Liver (tissue), 9 donors: ENCODE results near the gene ATP13A2. TPM values are rescaled to one million over a fixed set of nuclear protein-coding genes. Genes with fewer than 3 reads are reported as not detected.

Experiments used
- DNase-seq: peaks from one replicate; pipeline ENCODE4 v3.0.0-alpha.2; 2017; ENCODE audit warnings: low spot score
- H3K27ac ChIP-seq, 2 donors: one replicate each; pipeline ENCODE4 v1.7.0; 2013; ENCODE audit warnings: inconsistent platforms in 2 of 2, low read length in 2 of 2, control low read depth in 1 of 2, low read depth in 1 of 2, mild to moderate bottlenecking in 1 of 2
- H3K27me3 ChIP-seq, 4 donors: one replicate each; pipeline versions ENCODE4 v1.6.1 to v1.7.0; 2013; ENCODE audit warnings: low read length in 3 of 4, inconsistent platforms in 1 of 4, mild to moderate bottlenecking in 1 of 4, moderate library complexity in 1 of 4; ENCODE audit not compliant: control insufficient read depth in 4 of 4, insufficient read depth in 4 of 4
- H3K36me3 ChIP-seq, 4 donors: one replicate each; pipeline versions ENCODE4 v1.6.1 to v1.7.0; 2013; ENCODE audit warnings: low read length in 3 of 4, mild to moderate bottlenecking in 3 of 4, low read depth in 1 of 4, moderate library complexity in 1 of 4; ENCODE audit not compliant: control insufficient read depth in 4 of 4, insufficient read depth in 3 of 4
- H3K4me1 ChIP-seq, 4 donors: one replicate each; pipeline versions ENCODE4 v1.6.1 to v1.7.0; 2013; ENCODE audit warnings: low read length in 3 of 4, mild to moderate bottlenecking in 3 of 4, moderate library complexity in 1 of 4; ENCODE audit not compliant: control insufficient read depth in 4 of 4, insufficient read depth in 4 of 4
- H3K4me3 ChIP-seq, 3 donors: one replicate each; pipeline versions ENCODE4 v1.6.1 to v1.7.0; 2013; ENCODE audit warnings: low read length in 3 of 3, control low read depth in 1 of 3, low read depth in 1 of 3, mild to moderate bottlenecking in 1 of 3
- H3K9ac ChIP-seq, 2 donors: one replicate each; pipeline ENCODE4 v1.7.0; 2013; ENCODE audit warnings: low read length in 2 of 2, mild to moderate bottlenecking in 2 of 2, moderate library complexity in 2 of 2, control low read depth in 1 of 2, low read depth in 1 of 2
- H3K9me3 ChIP-seq, 4 donors: one replicate each; pipeline versions ENCODE4 v1.6.1 to v1.7.0; 2013; ENCODE audit warnings: low read length in 3 of 4; ENCODE audit not compliant: control insufficient read depth in 4 of 4
- EGR1 ChIP-seq, 2 donors: IDR thresholded peaks; 2 replicates each; pipeline ENCODE4 v1.6.1; 2016 to 2018; ENCODE audit warnings: antibody characterized with exemption in 2 of 2, low read depth in 2 of 2
- FOXA1 ChIP-seq: IDR thresholded peaks from 2 replicates; pipeline ENCODE4 v1.6.1; 2016; ENCODE audit warnings: antibody characterized with exemption
- FOXA2 ChIP-seq: IDR thresholded peaks from 2 replicates; pipeline ENCODE4 v1.6.1; 2016; ENCODE audit warnings: antibody characterized with exemption
- HNF4A ChIP-seq, 2 donors: conservative IDR thresholded peaks; 2 replicates each; pipeline ENCODE4 v1.6.1; 2016; ENCODE audit warnings: antibody characterized with exemption in 2 of 2, mild to moderate bottlenecking in 2 of 2
- JUND ChIP-seq, 2 donors: IDR thresholded peaks; 2 replicates each; pipeline ENCODE4 v1.6.1; 2016; ENCODE audit warnings: antibody characterized with exemption in 2 of 2
- NR2F2 ChIP-seq: IDR thresholded peaks from 2 replicates; pipeline ENCODE4 v1.6.1; 2016; ENCODE audit warnings: antibody characterized with exemption
- RAD21 ChIP-seq, 2 donors: IDR thresholded peaks; 2 replicates each; pipeline ENCODE4 v1.6.1; 2016; ENCODE audit warnings: antibody characterized with exemption in 2 of 2, mild to moderate bottlenecking in 2 of 2
- RXRA ChIP-seq, 2 donors: IDR thresholded peaks; 2 replicates each; pipeline ENCODE4 v1.6.1; 2017 to 2018; ENCODE audit warnings: antibody characterized with exemption in 2 of 2, mild to moderate bottlenecking in 1 of 2
- SP1 ChIP-seq: IDR thresholded peaks from 2 replicates; pipeline ENCODE4 v1.6.1; 2018; ENCODE audit warnings: antibody characterized with exemption, mild to moderate bottlenecking
- TAF1 ChIP-seq: conservative IDR thresholded peaks from 2 replicates; pipeline ENCODE4 v1.6.1; 2016; ENCODE audit warnings: antibody characterized with exemption, mild to moderate bottlenecking
- YY1 ChIP-seq: IDR thresholded peaks from 2 replicates; pipeline ENCODE4 v1.6.1; 2016; ENCODE audit warnings: antibody characterized with exemption, mild to moderate bottlenecking
- ZBTB33 ChIP-seq: IDR thresholded peaks from 2 replicates; pipeline ENCODE4 v1.6.1; 2016; ENCODE audit warnings: antibody characterized with exemption
- WGBS: extraction: QIAGEN DNeasy Blood & Tissue Kit; methylation state at CpG from one replicate; pipeline ENCODE4 v1.1.7; 2013; 5-methylcytosine and 5-hydroxymethylcytosine counted together
- polyA plus RNA-seq, 2 donors: library from polyadenylated mRNA; stranded (reverse) in 1 of 2; unstranded in 1 of 2; fragments of 200-250 nt in 1 of 2; fragments of >200 nt in 1 of 2; fragmentation: Nextera tagmentation in 1 of 2; extraction: Ambion mirVana in 1 of 2; gene quantifications; one replicate each; pipeline versions ENCODE4 v1.2.1 to v1.2.3, GENCODE V29; 2013 to 2015
- total RNA-seq, 2 donors: library from RNA; depleted of rRNA; stranded (reverse); fragments of >200 nt; gene quantifications; one replicate each; pipeline ENCODE4 v1.2.3, GENCODE V29; 2014
- TF ChIP-seq, protein P1 (sequence below): IDR thresholded peaks from 2 replicates; pipeline ENCODE4 v1.6.1; 2016; ENCODE audit warnings: antibody characterized with exemption, mild to moderate bottlenecking
- TF ChIP-seq, protein P2 (sequence below): IDR thresholded peaks from 2 replicates; pipeline ENCODE4 v1.6.1; 2016; ENCODE audit warnings: antibody characterized with exemption
- donor health status: healthy.
- donor health status: healthy.
- donor health status: healthy.
- donor health status: healthy.
- donor health status: healthy.

The ATP13A2 gene
- total and polyA plus RNA-seq, 4 donors, result 2.4 to 12.2 (median 8.1) TPM

- Histone ChIP-seq H3K27me3 (no peaks in the 10 kb centered on the region), H3K9me3 (no peaks in the 10 kb centered on the region), H3K9ac (no peak overlapping the region), H3K36me3 (peaks cover 13 to 56% (median 38%) of the 10 kb centered on the region in 4 donors), H3K4me3 (no peak overlapping the region), H3K27ac (no peak overlapping the region), H3K4me1 (no peaks in the 10 kb centered on the region)
- 97% methylated on average over 4 of the region's 4 CpGs for WGBS
- no peak for DNase-seq
- TF ChIP-seq FOXA1 (no peak), NR2F2 (no peak)
These were observed 19.7 kb upstream of the ATP13A2 start for GRCh38 chr1:17031436-17031835.

DNA sequence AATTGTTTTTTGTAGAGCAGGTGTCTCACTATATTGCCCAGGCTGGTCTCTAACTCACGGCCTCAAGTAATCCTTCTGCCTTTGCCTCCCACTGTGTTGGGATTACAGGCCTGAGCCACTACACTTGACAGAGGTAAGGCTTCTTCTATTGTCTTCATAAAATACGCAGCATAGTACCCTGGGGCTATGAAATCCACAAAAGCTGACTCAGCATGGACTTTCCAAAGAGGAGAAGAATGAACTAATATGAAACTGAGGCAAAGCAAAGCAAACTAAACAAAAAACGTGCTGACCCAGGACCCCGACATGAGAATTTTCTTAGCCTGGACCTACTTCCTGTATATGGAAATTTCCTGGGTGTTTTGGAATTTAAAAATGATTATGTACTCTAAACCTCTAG lies 18.5 kb upstream of the ATP13A2 start:
- Histone ChIP-seq H3K36me3 (peaks cover 11 to 67% (median 43%) of the 10 kb centered on the region in 4 donors), H3K4me1 (no peaks in the 10 kb centered on the region), H3K9ac (no peak overlapping the region), H3K27ac (no peak overlapping the region), H3K27me3 (no peaks in the 10 kb centered on the region), H3K4me3 (no peak overlapping the region), H3K9me3 (no peaks in the 10 kb centered on the region)
- 83% methylated on average over 4 of the region's 4 CpGs for WGBS
- no peak for DNase-seq
- TF ChIP-seq EGR1 (IDR thresholded peaks at IDR 0.05; ENCODE audit: low read depth in 2 of 2) (no peak), SP1 (no peak), FOXA1 (no peak), FOXA2 (no peak), HNF4A (conservative IDR thresholded peaks at IDR 0.05) (no peak), RAD21 (IDR thresholded peaks at IDR 0.05) (no peak), NR2F2 (no peak), ZBTB33 (no peak), JUND (IDR thresholded peaks at IDR 0.05) (no peak), RXRA (IDR thresholded peaks at IDR 0.05) (no peak), TAF1 (no peak), YY1 (no peak)
- TF ChIP-seq, protein P1, sequence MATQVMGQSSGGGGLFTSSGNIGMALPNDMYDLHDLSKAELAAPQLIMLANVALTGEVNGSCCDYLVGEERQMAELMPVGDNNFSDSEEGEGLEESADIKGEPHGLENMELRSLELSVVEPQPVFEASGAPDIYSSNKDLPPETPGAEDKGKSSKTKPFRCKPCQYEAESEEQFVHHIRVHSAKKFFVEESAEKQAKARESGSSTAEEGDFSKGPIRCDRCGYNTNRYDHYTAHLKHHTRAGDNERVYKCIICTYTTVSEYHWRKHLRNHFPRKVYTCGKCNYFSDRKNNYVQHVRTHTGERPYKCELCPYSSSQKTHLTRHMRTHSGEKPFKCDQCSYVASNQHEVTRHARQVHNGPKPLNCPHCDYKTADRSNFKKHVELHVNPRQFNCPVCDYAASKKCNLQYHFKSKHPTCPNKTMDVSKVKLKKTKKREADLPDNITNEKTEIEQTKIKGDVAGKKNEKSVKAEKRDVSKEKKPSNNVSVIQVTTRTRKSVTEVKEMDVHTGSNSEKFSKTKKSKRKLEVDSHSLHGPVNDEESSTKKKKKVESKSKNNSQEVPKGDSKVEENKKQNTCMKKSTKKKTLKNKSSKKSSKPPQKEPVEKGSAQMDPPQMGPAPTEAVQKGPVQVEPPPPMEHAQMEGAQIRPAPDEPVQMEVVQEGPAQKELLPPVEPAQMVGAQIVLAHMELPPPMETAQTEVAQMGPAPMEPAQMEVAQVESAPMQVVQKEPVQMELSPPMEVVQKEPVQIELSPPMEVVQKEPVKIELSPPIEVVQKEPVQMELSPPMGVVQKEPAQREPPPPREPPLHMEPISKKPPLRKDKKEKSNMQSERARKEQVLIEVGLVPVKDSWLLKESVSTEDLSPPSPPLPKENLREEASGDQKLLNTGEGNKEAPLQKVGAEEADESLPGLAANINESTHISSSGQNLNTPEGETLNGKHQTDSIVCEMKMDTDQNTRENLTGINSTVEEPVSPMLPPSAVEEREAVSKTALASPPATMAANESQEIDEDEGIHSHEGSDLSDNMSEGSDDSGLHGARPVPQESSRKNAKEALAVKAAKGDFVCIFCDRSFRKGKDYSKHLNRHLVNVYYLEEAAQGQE, result no peak

- Histone ChIP-seq H3K4me3 (no peak overlapping the region), H3K9ac (no peak overlapping the region), H3K27me3 (no peaks in the 10 kb centered on the region), H3K4me1 (no peaks in the 10 kb centered on the region), H3K36me3 (peaks cover 11 to 81% (median 52%) of the 10 kb centered on the region in 4 donors), H3K9me3 (no peaks in the 10 kb centered on the region), H3K27ac (no peak overlapping the region)
- no peak for DNase-seq
- 85% methylated on average over 5 of the region's 5 CpGs for WGBS
- TF ChIP-seq, protein P1, result no peak
- TF ChIP-seq EGR1 (IDR thresholded peaks at IDR 0.05; ENCODE audit: low read depth in 2 of 2) (no peak), NR2F2 (no peak), SP1 (no peak), ZBTB33 (no peak), HNF4A (conservative IDR thresholded peaks at IDR 0.05) (no peak), YY1 (no peak)
- TF ChIP-seq, protein P2, sequence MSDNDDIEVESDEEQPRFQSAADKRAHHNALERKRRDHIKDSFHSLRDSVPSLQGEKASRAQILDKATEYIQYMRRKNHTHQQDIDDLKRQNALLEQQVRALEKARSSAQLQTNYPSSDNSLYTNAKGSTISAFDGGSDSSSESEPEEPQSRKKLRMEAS, result no peak
These were observed 17.0 kb upstream of the ATP13A2 start for GRCh38 chr1:17028662-17029188.
